Fibroblast of lung (primary cell): ENCODE data around the gene ACTL6B.

Source experiments
- EZH2 ChIP-seq: IDR thresholded peaks from 2 replicates; pipeline ENCODE4 v1.5.1; 2012; ENCODE audit warnings: low read length, control low read depth, mild to moderate bottlenecking; ENCODE audit errors: missing control alignments
- TF ChIP-seq, protein P1 (sequence below), 2 donors: IDR thresholded peaks in 1 of 2; conservative IDR thresholded peaks in 1 of 2; 1 replicate in 1 of 2; 2 replicates in 1 of 2; pipeline ENCODE4 v1.5.1; 2011 to 2012; ENCODE audit warnings: low read length in 2 of 2, control low read depth in 1 of 2, inconsistent platforms in 1 of 2, low read depth in 1 of 2, mild to moderate bottlenecking in 1 of 2

DNA sequence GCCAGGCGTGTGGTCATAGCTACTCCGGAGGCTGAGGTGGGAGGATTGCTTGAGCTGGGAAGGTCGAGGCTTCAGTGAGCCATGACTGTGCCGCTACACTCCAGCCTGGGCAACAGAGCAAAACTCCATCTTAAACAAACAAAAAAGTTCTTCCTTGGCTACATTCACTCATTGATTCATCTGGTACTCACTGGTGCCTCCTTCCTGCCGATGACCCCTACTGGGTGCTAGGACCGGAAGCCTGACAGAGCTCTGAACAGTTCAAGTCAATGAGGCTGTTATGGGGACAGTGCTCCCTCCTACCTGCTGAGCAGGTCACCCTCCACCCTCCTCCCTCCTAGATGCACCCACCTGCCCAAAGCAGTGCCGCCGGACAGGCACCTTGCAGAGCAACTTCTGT, 49.1 kb downstream of the ACTL6B start:
- TF ChIP-seq, protein P1, sequence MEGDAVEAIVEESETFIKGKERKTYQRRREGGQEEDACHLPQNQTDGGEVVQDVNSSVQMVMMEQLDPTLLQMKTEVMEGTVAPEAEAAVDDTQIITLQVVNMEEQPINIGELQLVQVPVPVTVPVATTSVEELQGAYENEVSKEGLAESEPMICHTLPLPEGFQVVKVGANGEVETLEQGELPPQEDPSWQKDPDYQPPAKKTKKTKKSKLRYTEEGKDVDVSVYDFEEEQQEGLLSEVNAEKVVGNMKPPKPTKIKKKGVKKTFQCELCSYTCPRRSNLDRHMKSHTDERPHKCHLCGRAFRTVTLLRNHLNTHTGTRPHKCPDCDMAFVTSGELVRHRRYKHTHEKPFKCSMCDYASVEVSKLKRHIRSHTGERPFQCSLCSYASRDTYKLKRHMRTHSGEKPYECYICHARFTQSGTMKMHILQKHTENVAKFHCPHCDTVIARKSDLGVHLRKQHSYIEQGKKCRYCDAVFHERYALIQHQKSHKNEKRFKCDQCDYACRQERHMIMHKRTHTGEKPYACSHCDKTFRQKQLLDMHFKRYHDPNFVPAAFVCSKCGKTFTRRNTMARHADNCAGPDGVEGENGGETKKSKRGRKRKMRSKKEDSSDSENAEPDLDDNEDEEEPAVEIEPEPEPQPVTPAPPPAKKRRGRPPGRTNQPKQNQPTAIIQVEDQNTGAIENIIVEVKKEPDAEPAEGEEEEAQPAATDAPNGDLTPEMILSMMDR (conservative IDR thresholded peaks at IDR 0.05 in 1 of 2, IDR thresholded peaks at IDR 0.05 in 1 of 2; ENCODE audit: low read depth in 1 of 2, low read length in 2 of 2): no peak
- TF ChIP-seq EZH2: no peak
